Liver (tissue), 9 donors: ENCODE data around the gene RBM39. TPM values are rescaled to one million over a fixed set of nuclear protein-coding genes. Genes with fewer than 3 reads are reported as not detected.

Experiments
- DNase-seq: peaks from one replicate; pipeline ENCODE4 v3.0.0-alpha.2; 2017; ENCODE audit warnings: low spot score
- H3K27ac ChIP-seq, 2 donors: one replicate each; pipeline ENCODE4 v1.7.0; 2013; ENCODE audit warnings: inconsistent platforms in 2 of 2, low read length in 2 of 2, control low read depth in 1 of 2, low read depth in 1 of 2, mild to moderate bottlenecking in 1 of 2
- H3K27me3 ChIP-seq, 4 donors: one replicate each; pipeline versions ENCODE4 v1.6.1 to v1.7.0; 2013; ENCODE audit warnings: low read length in 3 of 4, inconsistent platforms in 1 of 4, mild to moderate bottlenecking in 1 of 4, moderate library complexity in 1 of 4; ENCODE audit not compliant: control insufficient read depth in 4 of 4, insufficient read depth in 4 of 4
- H3K36me3 ChIP-seq, 4 donors: one replicate each; pipeline versions ENCODE4 v1.6.1 to v1.7.0; 2013; ENCODE audit warnings: low read length in 3 of 4, mild to moderate bottlenecking in 3 of 4, low read depth in 1 of 4, moderate library complexity in 1 of 4; ENCODE audit not compliant: control insufficient read depth in 4 of 4, insufficient read depth in 3 of 4
- H3K4me1 ChIP-seq, 4 donors: one replicate each; pipeline versions ENCODE4 v1.6.1 to v1.7.0; 2013; ENCODE audit warnings: low read length in 3 of 4, mild to moderate bottlenecking in 3 of 4, moderate library complexity in 1 of 4; ENCODE audit not compliant: control insufficient read depth in 4 of 4, insufficient read depth in 4 of 4
- H3K4me3 ChIP-seq, 3 donors: one replicate each; pipeline versions ENCODE4 v1.6.1 to v1.7.0; 2013; ENCODE audit warnings: low read length in 3 of 3, control low read depth in 1 of 3, low read depth in 1 of 3, mild to moderate bottlenecking in 1 of 3
- H3K9ac ChIP-seq, 2 donors: one replicate each; pipeline ENCODE4 v1.7.0; 2013; ENCODE audit warnings: low read length in 2 of 2, mild to moderate bottlenecking in 2 of 2, moderate library complexity in 2 of 2, control low read depth in 1 of 2, low read depth in 1 of 2
- H3K9me3 ChIP-seq, 4 donors: one replicate each; pipeline versions ENCODE4 v1.6.1 to v1.7.0; 2013; ENCODE audit warnings: low read length in 3 of 4; ENCODE audit not compliant: control insufficient read depth in 4 of 4
- ATF3 ChIP-seq: IDR thresholded peaks from 2 replicates; pipeline ENCODE4 v1.6.1; 2016; ENCODE audit warnings: antibody characterized with exemption
- CTCF ChIP-seq: fragments of 150-350 bp; IDR thresholded peaks from 2 replicates; pipeline ENCODE4 v1.5.1; 2017; ENCODE audit warnings: improper control_type of control experiment, low read depth, low read length; ENCODE audit not compliant: missing input control
- FOXA1 ChIP-seq: IDR thresholded peaks from 2 replicates; pipeline ENCODE4 v1.6.1; 2016; ENCODE audit warnings: antibody characterized with exemption
- GABPA ChIP-seq, 2 donors: IDR thresholded peaks in 1 of 2; conservative IDR thresholded peaks in 1 of 2; 2 replicates each; pipeline ENCODE4 v1.6.1; 2016; ENCODE audit warnings: antibody characterized with exemption in 2 of 2, mild to moderate bottlenecking in 1 of 2, moderate library complexity in 1 of 2
- HNF4G ChIP-seq: IDR thresholded peaks from 2 replicates; pipeline ENCODE4 v1.6.1; 2016; ENCODE audit warnings: antibody characterized with exemption
- NR2F2 ChIP-seq: IDR thresholded peaks from 2 replicates; pipeline ENCODE4 v1.6.1; 2016; ENCODE audit warnings: antibody characterized with exemption
- RAD21 ChIP-seq, 2 donors: IDR thresholded peaks; 2 replicates each; pipeline ENCODE4 v1.6.1; 2016; ENCODE audit warnings: antibody characterized with exemption in 2 of 2, mild to moderate bottlenecking in 2 of 2
- SP1 ChIP-seq: IDR thresholded peaks from 2 replicates; pipeline ENCODE4 v1.6.1; 2018; ENCODE audit warnings: antibody characterized with exemption, mild to moderate bottlenecking
- TAF1 ChIP-seq: conservative IDR thresholded peaks from 2 replicates; pipeline ENCODE4 v1.6.1; 2016; ENCODE audit warnings: antibody characterized with exemption, mild to moderate bottlenecking
- YY1 ChIP-seq: IDR thresholded peaks from 2 replicates; pipeline ENCODE4 v1.6.1; 2016; ENCODE audit warnings: antibody characterized with exemption, mild to moderate bottlenecking
- ZBTB33 ChIP-seq: IDR thresholded peaks from 2 replicates; pipeline ENCODE4 v1.6.1; 2016; ENCODE audit warnings: antibody characterized with exemption
- WGBS: extraction: QIAGEN DNeasy Blood & Tissue Kit; methylation state at CpG from one replicate; pipeline ENCODE4 v1.1.7; 2013; 5-methylcytosine and 5-hydroxymethylcytosine counted together
- polyA plus RNA-seq, 2 donors: library from polyadenylated mRNA; stranded (reverse) in 1 of 2; unstranded in 1 of 2; fragments of 200-250 nt in 1 of 2; fragments of >200 nt in 1 of 2; fragmentation: Nextera tagmentation in 1 of 2; extraction: Ambion mirVana in 1 of 2; gene quantifications; one replicate each; pipeline versions ENCODE4 v1.2.1 to v1.2.3, GENCODE V29; 2013 to 2015
- total RNA-seq, 2 donors: library from RNA; depleted of rRNA; stranded (reverse); fragments of >200 nt; gene quantifications; one replicate each; pipeline ENCODE4 v1.2.3, GENCODE V29; 2014
- TF ChIP-seq, protein P1 (sequence below): IDR thresholded peaks from 2 replicates; pipeline ENCODE4 v1.6.1; 2016; ENCODE audit warnings: antibody characterized with exemption, mild to moderate bottlenecking
- TF ChIP-seq, protein P2 (sequence below): IDR thresholded peaks from 2 replicates; pipeline ENCODE4 v1.6.1; 2016; ENCODE audit warnings: antibody characterized with exemption
- donor health status: healthy.
- donor health status: healthy.
- donor health status: healthy.
- donor health status: healthy.
- donor health status: healthy.

RBM39 gene
- total and polyA plus RNA-seq, 4 donors, result 57.2 to 211 (median 198) TPM

DNA sequence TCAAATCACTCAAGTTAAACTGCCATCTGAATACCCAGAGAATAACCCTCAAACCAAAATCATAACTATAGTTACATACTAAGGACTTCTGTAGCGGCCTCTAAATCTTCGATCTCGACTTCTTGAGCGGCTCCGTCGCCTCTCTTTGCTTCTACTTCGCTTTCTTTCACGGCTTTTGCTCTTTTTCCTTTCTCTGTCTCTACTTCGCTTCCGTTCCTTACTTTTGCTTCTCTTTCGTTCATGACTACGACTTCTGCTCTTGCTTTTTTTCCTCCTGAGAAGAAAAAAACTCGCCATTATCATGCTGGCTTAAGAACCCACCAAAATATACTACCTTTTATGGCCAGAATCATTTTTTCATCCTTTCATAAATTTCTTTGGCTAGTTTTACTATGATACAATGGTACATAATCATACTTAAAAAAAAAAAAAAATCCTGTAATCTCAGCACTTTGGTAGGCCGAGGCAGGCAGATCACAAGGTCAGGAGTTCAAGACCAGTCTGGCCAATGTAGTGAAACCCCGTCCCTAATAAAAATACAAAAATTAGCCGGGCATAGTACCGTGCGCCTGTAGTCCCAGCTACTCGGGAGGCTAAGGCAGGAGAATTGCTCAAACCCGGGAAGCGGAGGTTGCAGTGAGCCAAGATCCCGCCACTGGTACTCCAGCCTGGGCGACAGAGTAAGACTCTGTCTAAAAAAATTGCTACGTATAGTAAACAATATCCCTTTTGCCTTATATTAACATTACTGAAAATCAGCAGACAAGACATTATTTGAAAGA is 10.0 kb downstream of the RBM39 start:
- Histone ChIP-seq H3K9me3 (no peaks in the 10 kb centered on the region), H3K9ac (no peak overlapping the region), H3K27me3 (no peaks in the 10 kb centered on the region), H3K4me3 (no peak overlapping the region), H3K36me3 (peaks cover 18 to 88% (median 81%) of the 10 kb centered on the region in 4 donors), H3K4me1 (peaks cover 2 to 50% (median 32%) of the 10 kb centered on the region in 4 donors), H3K27ac (no peak overlapping the region)
- WGBS, result 87% methylated on average over 24 of the region's 24 CpGs
- TF ChIP-seq HNF4G (no peak), ZBTB33 (no peak), GABPA (IDR thresholded peaks at IDR 0.05 in 1 of 2, conservative IDR thresholded peaks at IDR 0.05 in 1 of 2) (no peak), ATF3 (no peak), YY1 (no peak), FOXA1 (no peak), TAF1 (no peak), SP1 (no peak), RAD21 (IDR thresholded peaks at IDR 0.05) (no peak)
- DNase-seq, result no peak

- H3K27me3 ChIP-seq, result no peaks in the 10 kb centered on the region
- DNase-seq, result no peak
- TF ChIP-seq RAD21 (IDR thresholded peaks at IDR 0.05), result no peak
- TF ChIP-seq NR2F2, result no peak
- TF ChIP-seq ZBTB33, result no peak
- TF ChIP-seq HNF4G, result no peak
- no peak for TF ChIP-seq TAF1
- no peak for TF ChIP-seq CTCF
- TF ChIP-seq, protein P1, sequence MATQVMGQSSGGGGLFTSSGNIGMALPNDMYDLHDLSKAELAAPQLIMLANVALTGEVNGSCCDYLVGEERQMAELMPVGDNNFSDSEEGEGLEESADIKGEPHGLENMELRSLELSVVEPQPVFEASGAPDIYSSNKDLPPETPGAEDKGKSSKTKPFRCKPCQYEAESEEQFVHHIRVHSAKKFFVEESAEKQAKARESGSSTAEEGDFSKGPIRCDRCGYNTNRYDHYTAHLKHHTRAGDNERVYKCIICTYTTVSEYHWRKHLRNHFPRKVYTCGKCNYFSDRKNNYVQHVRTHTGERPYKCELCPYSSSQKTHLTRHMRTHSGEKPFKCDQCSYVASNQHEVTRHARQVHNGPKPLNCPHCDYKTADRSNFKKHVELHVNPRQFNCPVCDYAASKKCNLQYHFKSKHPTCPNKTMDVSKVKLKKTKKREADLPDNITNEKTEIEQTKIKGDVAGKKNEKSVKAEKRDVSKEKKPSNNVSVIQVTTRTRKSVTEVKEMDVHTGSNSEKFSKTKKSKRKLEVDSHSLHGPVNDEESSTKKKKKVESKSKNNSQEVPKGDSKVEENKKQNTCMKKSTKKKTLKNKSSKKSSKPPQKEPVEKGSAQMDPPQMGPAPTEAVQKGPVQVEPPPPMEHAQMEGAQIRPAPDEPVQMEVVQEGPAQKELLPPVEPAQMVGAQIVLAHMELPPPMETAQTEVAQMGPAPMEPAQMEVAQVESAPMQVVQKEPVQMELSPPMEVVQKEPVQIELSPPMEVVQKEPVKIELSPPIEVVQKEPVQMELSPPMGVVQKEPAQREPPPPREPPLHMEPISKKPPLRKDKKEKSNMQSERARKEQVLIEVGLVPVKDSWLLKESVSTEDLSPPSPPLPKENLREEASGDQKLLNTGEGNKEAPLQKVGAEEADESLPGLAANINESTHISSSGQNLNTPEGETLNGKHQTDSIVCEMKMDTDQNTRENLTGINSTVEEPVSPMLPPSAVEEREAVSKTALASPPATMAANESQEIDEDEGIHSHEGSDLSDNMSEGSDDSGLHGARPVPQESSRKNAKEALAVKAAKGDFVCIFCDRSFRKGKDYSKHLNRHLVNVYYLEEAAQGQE, result no peak
- TF ChIP-seq, protein P2, sequence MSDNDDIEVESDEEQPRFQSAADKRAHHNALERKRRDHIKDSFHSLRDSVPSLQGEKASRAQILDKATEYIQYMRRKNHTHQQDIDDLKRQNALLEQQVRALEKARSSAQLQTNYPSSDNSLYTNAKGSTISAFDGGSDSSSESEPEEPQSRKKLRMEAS, result no peak
- peaks cover 19 to 91% (median 85%) of the 10 kb centered on the region in 4 donors for H3K36me3 ChIP-seq
- H3K27ac ChIP-seq, result no peak overlapping the region
- H3K9ac ChIP-seq, result no peak overlapping the region
- H3K4me1 ChIP-seq, result peaks cover 1 to 48% (median 31%) of the 10 kb centered on the region in 4 donors
- 62% methylated on average over 2 of the region's 2 CpGs for WGBS
- no peak overlapping the region for H3K4me3 ChIP-seq
- no peaks in the 10 kb centered on the region for H3K9me3 ChIP-seq
Measured at GRCh38 chr20:35731469-35731788, 10.6 kb downstream of the RBM39 start.
